ENCODE data around the gene SCLY.
A peak's percentile ranks its signal among the peaks of the same experiment; 100 is the strongest.

The SCLY gene

GRCh38 chr2:238128534-238129001 lies 67.8 kb downstream of the SCLY start:
- no peak for DNase-seq

DNA sequence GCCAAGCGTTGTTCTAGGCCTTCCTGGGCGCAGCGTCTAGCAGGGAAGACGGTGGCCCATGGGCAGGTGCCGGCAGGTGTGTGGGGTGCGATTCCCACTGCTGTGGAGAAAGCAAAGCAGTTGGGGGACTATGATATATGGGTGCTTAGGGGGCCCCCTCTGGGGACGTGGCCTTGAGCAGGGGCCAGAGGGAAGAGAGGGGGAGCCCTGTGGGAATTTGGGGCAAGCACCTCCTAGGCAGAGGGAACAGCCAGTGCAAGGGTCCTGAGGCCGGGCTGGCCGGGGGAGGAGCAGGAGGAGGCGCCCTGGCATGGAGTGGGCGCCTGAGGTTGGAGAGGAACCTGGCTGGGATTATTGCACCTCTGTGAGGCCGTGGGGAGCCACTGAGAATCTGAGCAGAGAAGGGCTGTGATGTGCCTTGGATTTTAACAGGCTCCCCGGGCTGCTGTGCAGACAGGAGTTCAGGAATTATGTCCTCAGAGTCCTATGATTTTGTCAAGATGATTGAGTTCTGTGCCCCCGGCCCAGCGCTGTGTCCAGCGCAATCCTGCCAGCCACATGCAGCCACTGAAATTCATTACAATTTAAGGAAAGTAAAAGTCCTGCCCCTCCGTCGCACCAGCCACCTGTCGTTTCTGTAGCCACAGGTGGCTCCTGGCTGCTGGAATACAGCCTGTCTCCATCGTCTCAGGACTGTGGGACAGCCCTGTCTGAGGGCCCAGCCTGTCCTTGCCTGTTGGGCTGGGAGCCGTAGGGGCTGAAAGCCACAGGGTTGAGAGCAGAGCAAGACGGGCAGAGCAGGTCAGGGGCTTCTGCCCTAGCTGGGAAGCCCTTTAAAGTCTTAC lies 68.6 kb downstream of the SCLY start:
- DNase-seq: no peak

GRCh38 chr2:238130111-238130695 lies 69.4 kb downstream of the SCLY start:
- DNase-seq: no peak

- peak; percentile 67 for DNase-seq
Observed at GRCh38 chr2:238130696-238131628, 70.2 kb downstream of the SCLY start.

DNA sequence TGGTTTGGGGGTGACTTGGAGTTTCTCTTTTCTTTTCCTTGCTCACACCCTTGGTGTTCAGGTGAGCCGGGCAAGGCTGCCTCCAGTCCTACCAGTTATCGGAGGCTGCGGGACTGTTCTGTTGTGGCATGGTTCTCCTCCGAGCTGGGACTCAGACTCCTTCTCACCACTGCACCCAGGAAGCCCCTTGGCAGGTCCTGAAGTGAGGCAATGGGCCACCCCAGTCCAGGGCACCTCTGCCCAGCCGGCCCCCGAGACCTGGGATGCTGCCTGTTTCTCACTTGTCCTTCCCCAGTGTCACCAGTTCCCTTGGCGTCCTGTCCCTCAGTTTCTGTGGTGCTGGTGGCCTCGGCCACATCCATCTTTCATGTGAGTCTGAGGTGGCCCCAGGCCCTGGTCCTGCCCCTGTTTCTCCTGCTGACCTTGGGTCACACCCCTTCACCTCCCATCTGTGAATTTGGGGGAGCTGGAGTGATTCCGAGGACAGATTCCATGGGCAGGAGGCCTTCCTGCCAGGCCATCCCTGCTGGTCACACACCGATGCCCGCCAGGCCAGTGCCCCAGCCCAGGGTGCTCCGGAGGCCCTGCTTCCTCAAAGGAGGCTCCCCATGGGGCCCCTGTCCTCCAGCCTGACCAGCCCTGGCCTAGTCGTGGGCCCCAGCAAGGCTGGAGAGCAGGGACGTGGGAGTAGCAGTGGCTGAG lies 71.1 kb downstream of the SCLY start:
- DNase-seq: no peak

GRCh38 chr2:238132463-238133450 lies 72.0 kb downstream of the SCLY start:
- no peak for DNase-seq

DNA sequence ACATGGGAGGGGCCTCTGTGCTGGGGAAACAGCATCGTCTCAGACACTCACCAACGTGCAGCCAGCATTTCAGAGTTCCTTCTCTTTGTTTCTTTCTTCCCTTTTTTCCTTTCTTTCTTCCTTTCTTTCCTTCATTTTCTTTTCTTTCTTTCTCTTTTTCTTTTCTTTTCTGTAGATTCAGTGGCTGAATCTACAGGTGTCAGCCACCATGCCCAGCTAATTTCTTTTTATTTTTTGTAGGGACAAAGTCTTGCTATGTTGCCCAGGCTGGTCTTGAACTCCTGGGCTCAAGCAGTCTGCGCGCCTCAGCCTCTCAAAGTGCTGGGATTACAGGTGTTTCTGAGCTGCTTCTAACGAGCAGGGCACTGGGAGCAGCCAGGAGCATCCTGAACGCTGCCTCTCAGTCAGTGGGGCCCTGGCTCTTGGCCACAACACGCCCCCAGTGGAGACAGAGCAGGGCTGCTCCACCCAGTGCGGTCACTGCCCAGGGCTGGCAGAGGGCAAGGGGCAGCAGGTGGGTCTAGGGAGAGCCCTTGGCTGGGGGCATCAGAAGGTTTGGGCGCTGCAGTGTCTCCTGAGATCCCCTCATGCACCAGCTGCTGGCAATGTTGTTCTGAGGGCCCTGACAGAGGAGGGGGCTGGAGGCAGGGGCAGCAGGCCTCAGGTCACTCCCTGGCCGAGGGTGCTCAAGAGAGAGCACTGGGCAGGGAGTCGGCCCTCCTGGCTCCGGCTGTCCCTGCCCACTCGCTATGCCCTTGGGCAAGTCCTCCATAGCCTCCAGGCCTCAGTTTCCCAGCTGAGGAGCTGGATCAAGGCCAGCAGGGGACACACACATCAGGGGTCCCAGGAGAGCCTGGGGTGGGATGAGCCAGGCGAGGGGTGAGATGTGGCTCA lies 72.9 kb downstream of the SCLY start:
- no peak for DNase-seq

GRCh38 chr2:238134393-238134785 lies 73.6 kb downstream of the SCLY start:
- DNase-seq: no peak

DNA sequence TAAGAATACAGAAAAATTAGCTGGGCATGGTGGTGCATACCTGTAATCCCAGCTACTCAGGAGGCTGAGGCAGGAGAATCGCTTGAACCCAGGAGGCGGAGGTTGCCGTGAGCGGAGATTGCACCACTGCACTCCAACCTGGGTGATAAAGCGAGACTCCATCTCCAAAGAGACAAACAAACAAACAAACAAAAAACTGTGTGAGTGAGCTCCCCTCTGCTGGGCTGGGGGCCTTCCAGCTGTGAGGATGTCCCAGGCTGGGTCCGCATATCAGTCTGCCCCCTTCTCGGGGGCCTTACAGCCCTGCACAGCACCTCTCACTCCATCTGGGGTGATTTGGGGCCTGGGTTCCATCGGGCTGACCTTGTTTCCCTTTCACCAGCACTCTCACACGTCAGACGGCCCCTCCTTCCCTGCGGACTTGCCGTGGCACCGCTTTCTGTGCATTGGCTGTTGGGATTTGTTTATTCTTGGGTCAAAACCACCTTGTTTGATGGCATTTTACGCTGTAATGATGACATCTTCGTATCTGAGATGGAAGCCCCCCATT lies 74.9 kb downstream of the SCLY start:
- no peak for DNase-seq

GRCh38 chr2:238136820-238137537 lies 76.2 kb downstream of the SCLY start:
- no peak for DNase-seq

- no peak for DNase-seq
Observed at GRCh38 chr2:238137885-238138284, 77.1 kb downstream of the SCLY start.

- no peak for DNase-seq
Observed at GRCh38 chr2:238138331-238139195, 77.8 kb downstream of the SCLY start, which contains the start of gene KLHL30. Gene KLHL30 (plus strand): TSS chr2:238138668. CDS start chr2:238140755, 2,087 bp downstream.

GRCh38 chr2:238139196-238140039 lies 78.6 kb downstream of the SCLY start:
- no peak for DNase-seq

DNA sequence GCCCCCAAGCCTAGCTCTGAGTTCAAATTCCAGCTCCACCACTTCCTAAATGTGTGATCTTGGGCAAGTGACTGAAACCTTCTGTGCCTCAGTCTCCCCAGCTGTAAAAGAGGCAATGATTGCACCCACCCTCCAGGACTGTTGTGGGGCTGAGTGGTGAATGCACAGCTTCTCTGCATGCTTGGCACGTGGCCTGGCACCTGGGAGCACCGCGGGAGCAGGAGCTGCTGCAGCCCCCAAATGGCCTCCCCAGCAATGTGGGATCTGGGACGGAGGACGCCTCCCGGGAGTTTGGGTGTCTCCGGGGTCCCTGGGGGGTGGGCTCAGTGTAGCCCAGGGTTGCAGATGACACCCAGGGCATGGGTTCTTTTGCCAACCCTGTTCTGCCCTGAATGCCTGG lies 79.2 kb downstream of the SCLY start:
- DNase-seq: no peak

DNA sequence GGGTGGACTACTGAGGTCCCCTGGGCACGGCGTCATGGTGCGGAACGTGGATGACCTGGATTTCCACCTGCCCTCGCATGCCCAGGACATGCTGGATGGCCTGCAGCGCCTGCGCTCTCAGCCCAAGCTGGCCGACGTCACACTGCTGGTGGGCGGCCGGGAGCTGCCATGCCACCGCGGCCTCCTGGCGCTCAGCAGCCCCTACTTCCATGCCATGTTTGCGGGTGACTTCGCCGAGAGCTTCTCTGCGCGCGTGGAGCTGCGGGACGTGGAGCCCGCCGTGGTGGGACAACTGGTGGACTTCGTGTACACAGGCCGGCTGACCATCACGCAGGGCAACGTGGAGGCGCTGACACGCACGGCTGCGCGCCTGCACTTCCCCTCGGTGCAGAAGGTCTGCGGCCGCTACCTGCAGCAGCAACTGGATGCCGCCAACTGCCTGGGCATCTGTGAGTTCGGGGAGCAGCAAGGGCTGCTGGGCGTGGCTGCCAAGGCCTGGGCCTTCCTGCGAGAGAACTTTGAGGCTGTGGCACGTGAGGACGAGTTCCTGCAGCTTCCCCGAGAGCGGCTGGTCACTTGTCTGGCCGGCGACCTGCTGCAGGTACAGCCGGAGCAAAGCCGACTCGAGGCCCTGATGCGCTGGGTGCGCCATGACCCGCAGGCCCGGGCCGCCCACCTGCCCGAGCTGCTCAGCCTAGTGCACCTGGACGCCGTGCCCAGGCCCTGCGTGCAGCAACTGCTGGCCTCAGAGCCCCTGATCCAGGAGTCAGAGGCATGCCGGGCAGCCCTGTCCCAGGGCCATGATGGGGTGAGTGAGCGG lies 80.1 kb downstream of the SCLY start:
- no peak for DNase-seq
